Brain microvascular endothelial cell (primary cell): ENCODE measurements around the gene PON2.

Source experiments
- DNase-seq: peaks from one replicate; pipeline ENCODE4 v3.0.0-alpha.2; 2020
- H3K27ac ChIP-seq: fragments of 250-450 bp; sonication (Bioruptor Pico); 2 replicates; pipeline ENCODE4 v1.5.1; 2020; ENCODE audit warnings: mild to moderate bottlenecking, moderate library complexity
- H3K27me3 ChIP-seq: fragments of 250-450 bp; sonication (Bioruptor Pico); replicated peaks from 2 replicates; pipeline ENCODE4 v1.5.1; 2020; ENCODE audit warnings: mild to moderate bottlenecking
- H3K36me3 ChIP-seq: fragments of 250-450 bp; sonication (Bioruptor Pico); replicated peaks from 2 replicates; pipeline ENCODE4 v1.5.1; 2020; ENCODE audit warnings: mild to moderate bottlenecking
- H3K4me3 ChIP-seq: 2 replicates; pipeline ENCODE4 v1.5.1; 2011; ENCODE audit warnings: low read depth, mild to moderate bottlenecking, control low read depth, low read length, moderate library complexity
- in situ Hi-C: cut with HindIII; loops from 2 replicates; pipeline ENCODE4 v1.10.0; 2017; ENCODE audit warnings: low sequenced_read_pairs, low pct_ligation_motif_present
- TF ChIP-seq, protein P1 (sequence below): IDR thresholded peaks from 2 replicates; pipeline ENCODE4 v1.5.1; 2011; ENCODE audit warnings: low read depth, mild to moderate bottlenecking, moderate library complexity, low read length, control low read depth, inconsistent platforms; ENCODE audit errors: missing control alignments

The PON2 gene

DNA sequence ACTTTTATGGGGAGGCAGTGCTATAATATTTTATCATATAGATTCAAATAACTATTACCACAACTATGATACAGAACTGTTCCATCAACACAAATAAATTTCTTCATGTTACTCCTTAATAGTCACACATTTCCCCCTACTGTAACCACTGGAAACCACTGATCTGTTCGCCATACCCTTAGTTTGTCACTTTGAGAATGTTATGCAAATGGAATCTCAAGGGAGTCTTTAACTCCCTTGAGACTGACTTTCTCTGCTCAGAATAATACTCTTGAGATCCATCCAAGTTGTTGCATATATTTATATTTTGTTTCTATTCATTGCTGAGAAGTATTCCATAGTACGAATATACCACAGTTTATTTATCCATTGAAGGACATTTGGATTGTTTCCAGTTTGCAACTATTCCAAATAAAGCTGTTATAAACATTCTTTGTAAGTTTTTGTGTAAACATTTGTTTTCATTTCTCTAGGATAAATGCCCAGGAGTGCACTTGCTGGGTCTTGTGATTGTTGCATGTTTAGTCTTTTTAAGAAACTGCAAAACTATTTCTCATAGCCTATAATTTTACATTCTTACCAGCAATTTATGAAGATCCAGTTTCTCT, 19.7 kb upstream of the PON2 start:
- DNase-seq = no peak
- TF ChIP-seq, protein P1, sequence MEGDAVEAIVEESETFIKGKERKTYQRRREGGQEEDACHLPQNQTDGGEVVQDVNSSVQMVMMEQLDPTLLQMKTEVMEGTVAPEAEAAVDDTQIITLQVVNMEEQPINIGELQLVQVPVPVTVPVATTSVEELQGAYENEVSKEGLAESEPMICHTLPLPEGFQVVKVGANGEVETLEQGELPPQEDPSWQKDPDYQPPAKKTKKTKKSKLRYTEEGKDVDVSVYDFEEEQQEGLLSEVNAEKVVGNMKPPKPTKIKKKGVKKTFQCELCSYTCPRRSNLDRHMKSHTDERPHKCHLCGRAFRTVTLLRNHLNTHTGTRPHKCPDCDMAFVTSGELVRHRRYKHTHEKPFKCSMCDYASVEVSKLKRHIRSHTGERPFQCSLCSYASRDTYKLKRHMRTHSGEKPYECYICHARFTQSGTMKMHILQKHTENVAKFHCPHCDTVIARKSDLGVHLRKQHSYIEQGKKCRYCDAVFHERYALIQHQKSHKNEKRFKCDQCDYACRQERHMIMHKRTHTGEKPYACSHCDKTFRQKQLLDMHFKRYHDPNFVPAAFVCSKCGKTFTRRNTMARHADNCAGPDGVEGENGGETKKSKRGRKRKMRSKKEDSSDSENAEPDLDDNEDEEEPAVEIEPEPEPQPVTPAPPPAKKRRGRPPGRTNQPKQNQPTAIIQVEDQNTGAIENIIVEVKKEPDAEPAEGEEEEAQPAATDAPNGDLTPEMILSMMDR = no peak
- H3K36me3 ChIP-seq = no peaks in the 10 kb centered on the region
- no peak overlapping the region for H3K27ac ChIP-seq
- H3K27me3 ChIP-seq = no peaks in the 10 kb centered on the region
- no peak overlapping the region for H3K4me3 ChIP-seq
- in situ Hi-C loops = no loop called here

DNA sequence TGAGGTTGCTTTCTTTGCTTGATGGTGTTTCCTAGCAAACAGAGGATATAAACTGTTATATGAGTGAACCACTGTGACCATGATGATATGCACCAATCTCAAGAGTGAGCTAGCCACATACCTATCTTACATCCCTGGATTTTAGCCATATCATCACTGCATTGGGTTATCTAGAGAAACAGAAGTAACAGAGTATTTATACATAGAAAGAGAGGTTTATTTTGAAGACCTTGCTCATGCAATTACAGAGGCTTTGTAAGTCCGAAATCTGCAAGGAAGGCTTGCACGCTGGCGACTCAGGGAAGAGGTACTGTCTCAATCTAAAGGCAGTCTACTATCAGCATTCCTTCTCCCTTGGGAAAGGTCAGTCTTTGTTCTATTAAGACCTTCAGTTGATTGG, 11.8 kb upstream of the PON2 start:
- DNase-seq = no peak
- Histone ChIP-seq H3K27ac (no peak overlapping the region), H3K4me3 (no peak overlapping the region), H3K27me3 (no peaks in the 10 kb centered on the region), H3K36me3 (no peaks in the 10 kb centered on the region)
- TF ChIP-seq, protein P1 = no peak
- in situ Hi-C loops = no loop called here

DNA sequence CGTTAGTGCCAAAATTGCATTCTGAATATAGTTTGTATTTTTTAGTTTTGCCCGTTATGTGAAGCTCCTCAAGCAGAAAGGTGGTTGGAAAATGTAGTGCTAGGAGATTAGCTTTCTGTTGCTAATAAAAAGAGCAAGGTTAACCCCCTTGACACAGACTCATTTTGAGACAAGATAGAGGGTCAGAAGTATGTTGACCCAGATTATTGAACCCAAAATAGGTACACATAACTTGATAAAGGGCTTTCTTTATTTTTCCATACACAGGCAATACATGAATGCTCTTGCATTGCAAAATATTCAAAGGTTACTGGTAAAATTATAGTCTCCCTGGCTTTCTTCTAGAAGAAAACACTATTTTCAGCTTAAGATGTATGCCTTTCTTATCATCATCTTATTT, 10.0 kb upstream of the PON2 start:
- Histone ChIP-seq H3K36me3 (no peaks in the 10 kb centered on the region), H3K27me3 (no peaks in the 10 kb centered on the region), H3K27ac (no peak overlapping the region), H3K4me3 (no peak overlapping the region)
- in situ Hi-C loops = no loop called here
- TF ChIP-seq, protein P1 = no peak
- no peak for DNase-seq

DNA sequence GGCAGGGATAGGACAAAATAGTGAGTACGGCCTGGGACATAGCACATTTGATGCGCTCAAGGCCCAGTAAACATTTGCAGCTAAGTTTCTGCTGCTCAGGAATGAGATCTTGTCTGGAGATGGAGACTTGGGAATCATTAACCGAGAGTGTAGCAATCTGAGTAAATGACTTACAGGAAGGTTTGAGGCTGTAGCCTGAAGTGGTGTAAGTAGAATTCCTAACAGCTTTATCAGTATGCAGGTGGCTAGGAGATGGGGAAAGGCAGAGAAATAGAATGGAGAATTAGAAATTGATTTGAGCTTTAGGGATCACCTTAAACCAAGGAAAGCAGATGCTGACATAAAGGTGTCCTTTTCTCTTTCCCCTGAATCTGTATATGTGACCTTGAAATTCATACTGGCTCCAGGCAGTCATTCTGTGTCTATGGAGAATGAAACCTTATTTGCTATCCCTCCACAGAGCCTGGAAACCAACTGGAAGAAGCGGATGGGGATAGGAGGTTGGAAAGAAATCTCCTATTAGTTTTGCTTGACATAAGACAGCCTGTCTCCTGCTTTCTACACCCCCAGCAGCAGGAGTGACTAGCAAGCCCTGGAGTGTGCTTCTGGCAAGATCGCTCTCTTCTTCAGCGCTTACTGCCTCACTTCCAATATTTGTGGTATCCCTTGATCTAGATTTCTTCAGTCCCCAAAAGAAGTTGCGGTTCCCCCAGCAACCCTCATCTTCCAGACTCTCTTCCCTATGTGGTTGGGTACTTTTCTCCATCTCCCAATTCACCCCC, 6.4 kb upstream of the PON2 start:
- H3K27me3 ChIP-seq = no peaks in the 10 kb centered on the region
- TF ChIP-seq, protein P1 = no peak
- in situ Hi-C loops = no loop called here
- no peak for DNase-seq
- H3K4me3 ChIP-seq = no peak overlapping the region
- no peaks in the 10 kb centered on the region for H3K36me3 ChIP-seq
- H3K27ac ChIP-seq = no peak overlapping the region

DNA sequence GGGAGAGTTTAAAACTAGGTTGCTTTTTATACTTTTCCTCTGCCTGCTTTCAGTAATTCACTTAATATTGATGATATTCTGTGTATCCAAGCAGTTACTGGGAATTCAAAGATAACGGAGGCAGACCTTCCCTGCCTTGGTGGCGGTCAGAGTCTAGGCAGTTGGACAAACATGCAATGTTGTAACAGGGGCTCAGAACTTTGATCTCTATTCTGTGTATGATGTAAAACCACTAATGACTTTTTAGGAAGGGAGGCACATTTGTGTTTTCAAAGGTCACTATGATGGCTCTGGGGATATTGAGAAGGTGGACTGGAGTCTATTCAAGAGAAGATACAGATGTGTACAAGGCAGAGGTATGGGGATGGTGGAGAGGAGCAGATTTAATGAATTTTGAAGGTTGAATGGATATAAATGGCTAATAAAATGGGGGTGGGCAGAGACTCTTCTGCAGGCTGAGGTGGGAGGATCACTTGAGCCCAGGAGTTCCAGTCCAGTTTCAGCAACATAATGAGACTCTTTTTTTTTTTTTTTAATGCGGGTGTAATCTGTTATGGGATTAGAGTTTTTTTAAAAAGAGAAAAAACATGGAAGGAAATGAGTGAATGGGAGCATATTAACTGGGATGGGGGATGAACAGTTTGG, 5.7 kb upstream of the PON2 start:
- TF ChIP-seq, protein P1 = no peak
- no peaks in the 10 kb centered on the region for H3K36me3 ChIP-seq
- in situ Hi-C loops = no loop called here
- DNase-seq = no peak
- H3K27me3 ChIP-seq = no peaks in the 10 kb centered on the region
- H3K4me3 ChIP-seq = no peak overlapping the region
- no peak overlapping the region for H3K27ac ChIP-seq
